ENCODE data around the gene SARS1.

- TF ChIP-seq, protein P1, sequence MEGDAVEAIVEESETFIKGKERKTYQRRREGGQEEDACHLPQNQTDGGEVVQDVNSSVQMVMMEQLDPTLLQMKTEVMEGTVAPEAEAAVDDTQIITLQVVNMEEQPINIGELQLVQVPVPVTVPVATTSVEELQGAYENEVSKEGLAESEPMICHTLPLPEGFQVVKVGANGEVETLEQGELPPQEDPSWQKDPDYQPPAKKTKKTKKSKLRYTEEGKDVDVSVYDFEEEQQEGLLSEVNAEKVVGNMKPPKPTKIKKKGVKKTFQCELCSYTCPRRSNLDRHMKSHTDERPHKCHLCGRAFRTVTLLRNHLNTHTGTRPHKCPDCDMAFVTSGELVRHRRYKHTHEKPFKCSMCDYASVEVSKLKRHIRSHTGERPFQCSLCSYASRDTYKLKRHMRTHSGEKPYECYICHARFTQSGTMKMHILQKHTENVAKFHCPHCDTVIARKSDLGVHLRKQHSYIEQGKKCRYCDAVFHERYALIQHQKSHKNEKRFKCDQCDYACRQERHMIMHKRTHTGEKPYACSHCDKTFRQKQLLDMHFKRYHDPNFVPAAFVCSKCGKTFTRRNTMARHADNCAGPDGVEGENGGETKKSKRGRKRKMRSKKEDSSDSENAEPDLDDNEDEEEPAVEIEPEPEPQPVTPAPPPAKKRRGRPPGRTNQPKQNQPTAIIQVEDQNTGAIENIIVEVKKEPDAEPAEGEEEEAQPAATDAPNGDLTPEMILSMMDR (IDR thresholded peaks at IDR 0.05), result no peak
- TF ChIP-seq EZH2 (IDR thresholded peaks at IDR 0.05; ENCODE audit: borderline replicate concordance, insufficient read depth, low read depth, low read length, poor library complexity, severe bottlenecking), result no peak
Measured at GRCh38 chr1:109229531-109230127, 15.9 kb downstream of the SARS1 start.

All from B cell (primary cell).